GM18873 (cell line): ENCODE data around the gene SHROOM1.
"Not testable (repeated sequence)": the region's sequence is repeated elsewhere in the genome, so short reads cannot be mapped to it uniquely, and the experiment has no call there.

Experiments
- ATAC-seq: cut with Tn5 transposase; IDR thresholded peaks from one replicate; pipeline ENCODE4 v1.9.1; 2021; ENCODE audit warnings: mild to moderate bottlenecking, moderate library complexity, moderate number of reproducible peaks; ENCODE audit not compliant: unreplicated experiment, low FRiP score

The SHROOM1 gene

GRCh38 chr5:132830436-132831094 is at the start of gene SHROOM1:
Gene SHROOM1, minus strand, starts transcription at chr5:132830647. Its CDS starts 4,507 bp downstream, at chr5:132826140.
- ATAC-seq = peak; percentile 35

- ATAC-seq = no peak
These were observed 47.5 kb upstream of the SHROOM1 start for GRCh38 chr5:132877938-132878337.

DNA sequence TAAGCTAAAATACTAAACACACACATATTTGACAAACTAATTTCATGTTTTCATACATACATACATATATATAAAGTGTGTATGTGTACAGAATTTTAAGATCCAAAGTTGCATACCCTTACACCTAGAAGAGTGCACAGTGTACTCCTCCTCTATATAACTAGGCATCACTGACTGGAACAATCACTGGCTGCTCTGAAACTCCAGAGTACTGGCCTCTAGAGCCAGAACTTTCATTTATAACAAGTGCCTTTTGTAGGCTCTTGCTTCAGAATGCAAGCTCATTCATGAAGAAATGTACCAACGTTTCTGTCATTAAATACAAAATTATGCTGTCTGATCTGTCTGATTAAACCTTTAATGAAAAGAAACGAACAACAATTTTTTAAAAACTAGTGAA is 47.0 kb upstream of the SHROOM1 start:
- no peak for ATAC-seq

DNA sequence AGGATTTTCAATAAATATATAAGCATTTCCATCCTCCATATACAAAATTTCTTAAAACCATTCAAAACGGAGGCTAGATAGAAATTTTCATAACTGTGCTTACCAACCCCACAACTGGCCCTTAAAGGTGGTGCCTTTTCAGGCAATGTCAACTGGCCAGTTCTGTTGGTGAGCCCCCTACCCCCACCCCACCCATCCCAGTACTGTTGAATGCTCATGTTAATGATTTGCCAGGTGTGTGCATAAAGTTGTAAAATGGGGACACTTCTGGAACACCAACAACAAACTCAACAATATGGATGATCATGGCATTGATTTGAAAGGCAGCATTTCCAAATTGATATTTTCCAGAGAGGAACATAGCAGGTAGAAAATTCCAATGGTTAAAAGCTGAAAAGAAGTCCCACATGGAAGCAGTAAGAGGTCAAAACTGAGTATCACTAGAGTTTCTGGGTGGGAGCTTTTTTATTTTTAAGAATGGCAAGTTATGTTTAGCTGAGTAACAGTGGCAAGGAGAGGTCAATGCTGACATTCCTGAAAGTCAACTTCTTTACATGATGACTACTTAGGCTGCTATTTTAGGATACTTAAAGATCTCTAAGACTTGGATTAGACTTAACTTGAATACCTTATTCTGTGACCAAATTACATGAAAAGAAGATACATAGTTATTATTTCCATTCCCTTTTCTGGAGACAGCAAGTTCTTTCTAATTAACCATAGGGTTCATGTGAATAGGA is 45.7 kb upstream of the SHROOM1 start:
- no peak for ATAC-seq

- ATAC-seq = no peak
These were observed 43.5 kb upstream of the SHROOM1 start for GRCh38 chr5:132873930-132874271.

DNA sequence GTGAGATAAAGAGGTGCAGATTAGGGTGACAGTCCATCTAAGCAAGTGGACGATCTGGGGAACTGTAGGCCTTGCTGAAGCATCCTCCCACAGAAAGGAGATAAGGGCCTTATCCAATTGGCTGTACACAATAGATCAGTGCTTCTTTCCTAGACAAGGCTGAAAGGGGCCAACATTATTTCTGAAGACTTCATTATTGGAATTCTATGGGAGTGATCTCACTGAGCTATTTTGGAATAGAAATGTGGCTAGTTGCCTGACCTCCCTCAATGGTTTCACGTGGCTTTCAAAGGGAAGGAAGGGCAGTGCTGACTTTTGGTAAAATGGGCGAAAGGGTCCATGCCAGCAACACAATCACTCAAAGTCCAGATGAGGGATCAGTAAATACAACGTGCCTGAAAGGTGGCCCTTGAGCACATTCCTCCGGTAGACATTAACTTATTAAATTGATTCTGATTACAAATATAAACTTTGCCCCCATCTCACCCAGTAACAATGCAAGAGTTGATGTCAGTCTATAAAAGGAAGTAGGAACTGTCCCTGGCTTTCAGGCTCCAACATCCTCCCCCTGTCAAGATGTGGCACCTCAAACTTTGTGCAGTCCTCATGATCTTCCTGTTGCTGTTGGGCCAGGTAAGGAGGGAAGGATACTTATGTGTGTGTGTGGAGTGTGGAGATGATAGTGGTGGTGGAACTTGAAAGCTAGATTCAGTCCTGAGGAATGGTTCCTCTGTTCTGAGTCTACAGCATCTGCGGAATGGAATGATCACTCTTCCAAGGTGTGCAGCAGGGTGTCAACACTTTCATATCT is 42.9 kb upstream of the SHROOM1 start, which contains the start of gene LEAP2:
Gene LEAP2 (plus strand): TSS at position 550 of the 811 bp plus-strand sequence. CDS start 27 bp downstream, at position 577.
- ATAC-seq = no peak

GRCh38 chr5:132872788-132873118 is 42.3 kb upstream of the SHROOM1 start:
- no peak for ATAC-seq

- ATAC-seq = no peak
These were observed 41.2 kb upstream of the SHROOM1 start for GRCh38 chr5:132871459-132872284.

DNA sequence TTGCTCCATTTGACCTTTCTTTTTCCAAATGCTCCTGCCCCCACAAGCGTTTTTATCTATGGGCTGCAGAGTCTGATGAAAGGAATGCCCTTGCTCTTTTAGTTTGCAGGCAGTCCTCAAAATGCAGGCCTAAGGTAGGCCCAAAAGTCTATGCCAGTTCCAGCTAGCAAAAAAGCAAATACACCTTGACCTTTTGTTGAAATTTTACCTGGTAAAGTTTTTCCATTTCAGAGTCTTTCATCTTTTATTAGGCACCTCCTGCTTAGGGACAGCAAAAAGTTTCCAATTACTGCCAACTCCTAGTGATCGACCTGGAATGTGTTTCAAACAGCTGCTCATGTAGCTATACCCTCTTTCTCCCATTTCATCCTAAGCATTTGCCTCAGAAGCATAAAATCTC is 40.4 kb upstream of the SHROOM1 start:
- ATAC-seq = no peak

- ATAC-seq = no peak
These were observed 38.3 kb upstream of the SHROOM1 start for GRCh38 chr5:132868754-132869153.

DNA sequence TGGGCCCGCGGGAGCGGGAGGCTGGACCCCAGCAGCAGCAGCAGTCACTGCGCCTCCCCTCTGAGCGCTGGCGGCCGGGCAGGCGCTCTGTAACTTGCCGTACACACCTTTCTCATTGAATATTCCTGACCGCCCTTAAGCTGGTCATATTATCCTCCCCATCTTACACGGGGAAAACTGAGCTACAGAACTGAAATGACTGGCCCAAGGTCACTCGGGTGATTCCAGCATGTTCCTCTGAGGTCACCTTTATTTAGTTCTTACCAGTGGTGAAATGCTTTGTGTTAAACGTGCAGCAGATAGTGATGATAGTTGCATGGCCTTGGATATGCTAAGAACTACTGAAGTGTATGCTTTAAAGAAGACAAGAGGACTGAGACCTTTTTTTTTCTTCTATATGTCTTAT is 36.6 kb upstream of the SHROOM1 start:
- ATAC-seq = peak; percentile 3

DNA sequence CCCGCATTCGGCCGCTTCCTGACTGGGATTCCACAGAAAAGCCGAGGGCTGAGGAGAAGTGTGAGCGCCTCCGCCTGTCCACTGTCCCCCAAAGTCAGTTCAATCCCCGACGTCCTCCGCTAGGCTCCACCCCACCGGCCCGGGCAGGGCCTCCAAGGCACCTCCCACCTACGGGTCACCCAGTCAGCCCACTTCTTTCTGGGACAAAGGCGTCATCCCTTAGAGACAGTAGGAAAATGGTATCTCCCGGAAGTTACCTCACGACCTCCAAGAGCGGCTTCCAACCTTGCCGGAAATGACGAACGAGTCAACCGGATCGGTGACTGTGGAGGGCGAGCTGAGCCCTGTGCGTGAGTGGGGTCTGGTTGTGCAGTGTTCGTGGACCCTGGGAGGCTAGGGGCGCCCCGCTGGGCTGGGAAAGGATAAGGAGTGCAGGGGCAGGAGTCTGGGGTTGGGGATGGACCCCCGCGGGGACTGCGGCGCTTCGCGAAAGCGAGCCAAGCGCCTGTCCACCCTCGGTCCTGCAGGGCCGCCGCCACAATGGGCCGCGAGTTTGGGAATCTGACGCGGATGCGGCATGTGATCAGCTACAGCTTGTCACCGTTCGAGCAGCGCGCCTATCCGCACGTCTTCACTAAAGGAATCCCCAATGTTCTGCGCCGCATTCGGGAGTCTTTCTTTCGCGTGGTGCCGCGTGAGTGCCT is 36.0 kb upstream of the SHROOM1 start, which contains the start of the genes GDF9 and UQCRQ:
Gene GDF9 (minus strand): TSS at position 128 of the 704 bp plus-strand sequence. CDS start 1,936 bp downstream, outside the sequence.
Gene UQCRQ (plus strand): TSS at position 301 of the 704 bp plus-strand sequence. CDS start 240 bp downstream, at position 541.
- peak; percentile 98 for ATAC-seq

- no peak for ATAC-seq
These were observed 35.4 kb upstream of the SHROOM1 start for GRCh38 chr5:132865668-132866341.

DNA sequence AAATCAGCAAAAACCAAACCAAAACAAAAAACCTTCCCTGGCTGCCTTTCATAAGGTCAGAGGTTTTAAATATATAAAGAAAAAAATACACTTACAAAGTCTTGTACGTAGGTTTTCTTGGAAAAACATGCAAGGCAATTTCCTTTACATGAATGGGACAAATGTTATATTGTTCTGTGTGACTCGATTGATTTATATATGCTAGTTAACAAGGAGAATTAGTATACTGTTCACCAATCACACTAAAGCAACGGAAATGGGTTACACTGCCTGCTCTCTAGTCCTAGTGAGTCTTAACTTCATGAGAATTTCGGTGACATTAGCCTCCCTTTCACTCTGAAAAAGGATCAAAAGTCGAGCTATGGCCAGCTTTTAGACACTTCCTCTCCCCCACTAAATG is 30.3 kb upstream of the SHROOM1 start:
- ATAC-seq = no peak

DNA sequence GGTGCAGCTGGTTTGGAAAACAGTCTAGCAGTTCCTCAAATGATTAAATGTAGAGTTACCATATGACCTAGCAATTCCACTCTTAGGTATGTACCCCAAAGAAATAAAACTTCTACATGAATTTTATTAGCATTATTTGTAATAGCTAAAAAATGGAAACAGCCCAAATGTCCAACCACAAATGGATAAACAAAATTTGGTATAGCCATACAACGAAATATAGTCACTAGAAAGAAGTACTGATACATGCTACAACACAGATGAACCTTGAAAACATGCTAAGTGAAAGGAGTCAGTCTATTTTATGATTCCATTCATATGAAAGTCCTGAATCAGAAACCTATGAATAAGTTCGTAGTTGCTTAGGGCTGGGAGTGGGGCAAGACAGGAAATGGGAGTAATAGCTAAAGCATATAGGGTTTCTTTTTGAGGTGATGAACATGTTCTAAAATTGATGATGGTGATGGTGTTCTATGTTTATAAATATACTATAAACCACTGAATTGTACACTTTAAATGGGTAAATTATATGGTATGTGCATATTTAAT is 29.5 kb upstream of the SHROOM1 start:
- ATAC-seq = no peak

GRCh38 chr5:132856011-132856410 is 25.6 kb upstream of the SHROOM1 start:
- ATAC-seq = no peak

GRCh38 chr5:132854992-132855391 is 24.5 kb upstream of the SHROOM1 start:
- ATAC-seq = not testable (repeated sequence)

- ATAC-seq = no peak
These were observed 23.9 kb upstream of the SHROOM1 start for GRCh38 chr5:132854301-132854700.

- no peak for ATAC-seq
These were observed 23.3 kb upstream of the SHROOM1 start for GRCh38 chr5:132853790-132854189.
